Measurements from ENCODE around the gene ATP2C1. TPM values are rescaled to one million over a fixed set of nuclear protein-coding genes. Genes with fewer than 3 reads are reported as not detected.

The ATP2C1 gene
- total and polyA plus RNA-seq, 10 donors: 11.9 to 59.7 (median 46.3) TPM

DNA sequence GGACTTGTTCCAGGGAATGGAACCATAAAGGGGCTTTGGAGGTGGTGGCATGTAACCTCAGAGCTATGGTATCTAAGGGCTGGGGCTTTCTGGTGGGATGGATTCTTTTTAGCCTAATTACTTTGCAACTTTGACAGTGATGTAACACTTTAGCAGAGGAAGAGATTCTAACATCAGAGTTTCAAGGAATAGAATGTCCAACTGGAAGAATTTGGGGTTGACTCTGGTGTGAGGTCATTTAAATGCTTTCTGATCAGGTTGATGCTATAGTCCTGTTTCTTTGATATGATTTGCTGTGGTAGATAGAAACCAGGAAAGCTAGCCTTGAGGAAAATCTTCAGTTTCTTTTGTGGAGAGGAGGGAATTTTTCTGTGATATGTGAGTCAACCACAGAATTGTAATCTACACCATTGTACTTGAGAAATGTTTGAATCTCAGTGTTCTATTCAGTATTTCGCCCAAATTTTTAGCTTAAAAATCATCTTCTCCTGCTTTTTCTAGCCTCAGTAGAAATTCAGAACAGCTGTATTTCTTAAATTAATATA, 40.0 kb downstream of the ATP2C1 start:
- H3K27ac ChIP-seq: no peak overlapping the region
- intact Hi-C loops (cut with DNase I; ENCODE audit: low total_unique reads): no loop called here
- peaks cover 0 to 72% (median 4%) of the 10 kb centered on the region in 6 donors for H3K36me3 ChIP-seq
- no peaks in the 10 kb centered on the region for H3K27me3 ChIP-seq (replicated peaks in 1 of 7)
- no peak for DNase-seq
- 89 to 100% (median 95%) methylated on average over 1 of the region's 1 CpG for WGBS, 5 donors
- no peaks in the 10 kb centered on the region for H3K9me3 ChIP-seq
- no peaks in the 10 kb centered on the region for H3K4me1 ChIP-seq
- TF ChIP-seq, protein P1, sequence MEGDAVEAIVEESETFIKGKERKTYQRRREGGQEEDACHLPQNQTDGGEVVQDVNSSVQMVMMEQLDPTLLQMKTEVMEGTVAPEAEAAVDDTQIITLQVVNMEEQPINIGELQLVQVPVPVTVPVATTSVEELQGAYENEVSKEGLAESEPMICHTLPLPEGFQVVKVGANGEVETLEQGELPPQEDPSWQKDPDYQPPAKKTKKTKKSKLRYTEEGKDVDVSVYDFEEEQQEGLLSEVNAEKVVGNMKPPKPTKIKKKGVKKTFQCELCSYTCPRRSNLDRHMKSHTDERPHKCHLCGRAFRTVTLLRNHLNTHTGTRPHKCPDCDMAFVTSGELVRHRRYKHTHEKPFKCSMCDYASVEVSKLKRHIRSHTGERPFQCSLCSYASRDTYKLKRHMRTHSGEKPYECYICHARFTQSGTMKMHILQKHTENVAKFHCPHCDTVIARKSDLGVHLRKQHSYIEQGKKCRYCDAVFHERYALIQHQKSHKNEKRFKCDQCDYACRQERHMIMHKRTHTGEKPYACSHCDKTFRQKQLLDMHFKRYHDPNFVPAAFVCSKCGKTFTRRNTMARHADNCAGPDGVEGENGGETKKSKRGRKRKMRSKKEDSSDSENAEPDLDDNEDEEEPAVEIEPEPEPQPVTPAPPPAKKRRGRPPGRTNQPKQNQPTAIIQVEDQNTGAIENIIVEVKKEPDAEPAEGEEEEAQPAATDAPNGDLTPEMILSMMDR (IDR thresholded peaks at IDR 0.05 in 8 of 11, conservative IDR thresholded peaks at IDR 0.05 in 3 of 11): no peak
- TF ChIP-seq POLR2AphosphoS5 (IDR thresholded peaks at IDR 0.05) (no peak), POLR2A (IDR thresholded peaks at IDR 0.05) (no peak)
- no peak overlapping the region for H3K4me3 ChIP-seq

DNA sequence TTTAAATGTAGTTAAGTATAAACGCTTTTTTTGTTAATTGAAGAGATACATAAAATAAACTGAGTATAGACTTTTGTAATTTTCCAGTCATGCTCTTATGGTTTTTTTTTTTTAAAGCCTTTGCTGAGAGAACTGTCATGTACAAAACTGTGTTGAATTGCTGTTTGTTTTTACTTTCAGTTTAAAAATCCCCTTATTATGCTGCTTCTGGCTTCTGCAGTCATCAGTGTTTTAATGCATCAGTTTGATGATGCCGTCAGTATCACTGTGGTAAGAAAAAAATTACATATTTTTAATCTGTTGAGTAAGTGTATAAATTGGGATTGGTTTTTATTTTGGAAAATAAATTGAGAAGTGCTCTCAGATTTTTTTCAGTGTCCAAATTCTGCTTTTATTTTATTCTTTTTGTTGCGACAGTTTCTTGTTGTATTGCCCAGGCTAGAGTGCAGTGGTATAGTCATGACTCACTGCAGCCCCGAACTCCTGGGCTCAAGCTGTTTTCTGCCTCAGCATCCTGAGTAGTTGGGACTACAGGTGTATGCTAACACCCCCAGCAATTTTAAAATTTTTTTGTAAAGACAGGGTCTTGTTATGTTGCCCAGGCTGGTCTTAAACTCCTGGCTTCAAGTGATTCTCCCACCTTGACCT, 40.7 kb downstream of the ATP2C1 start:
- peaks cover 0 to 76% (median 4%) of the 10 kb centered on the region in 6 donors for H3K36me3 ChIP-seq
- H3K9me3 ChIP-seq: no peaks in the 10 kb centered on the region
- TF ChIP-seq POLR2AphosphoS5 (IDR thresholded peaks at IDR 0.05): no peak
- no peak for TF ChIP-seq POLR2A (IDR thresholded peaks at IDR 0.05)
- no peaks in the 10 kb centered on the region for H3K4me1 ChIP-seq
- H3K27me3 ChIP-seq (replicated peaks in 1 of 7): no peaks in the 10 kb centered on the region
- 78 to 95% (median 86%) methylated on average over 4 of the region's 4 CpGs for WGBS, 5 donors
- DNase-seq: no peak
- intact Hi-C loops (cut with DNase I; ENCODE audit: low total_unique reads): no loop called here
- H3K4me3 ChIP-seq: no peak overlapping the region
- H3K27ac ChIP-seq: no peak overlapping the region

DNA sequence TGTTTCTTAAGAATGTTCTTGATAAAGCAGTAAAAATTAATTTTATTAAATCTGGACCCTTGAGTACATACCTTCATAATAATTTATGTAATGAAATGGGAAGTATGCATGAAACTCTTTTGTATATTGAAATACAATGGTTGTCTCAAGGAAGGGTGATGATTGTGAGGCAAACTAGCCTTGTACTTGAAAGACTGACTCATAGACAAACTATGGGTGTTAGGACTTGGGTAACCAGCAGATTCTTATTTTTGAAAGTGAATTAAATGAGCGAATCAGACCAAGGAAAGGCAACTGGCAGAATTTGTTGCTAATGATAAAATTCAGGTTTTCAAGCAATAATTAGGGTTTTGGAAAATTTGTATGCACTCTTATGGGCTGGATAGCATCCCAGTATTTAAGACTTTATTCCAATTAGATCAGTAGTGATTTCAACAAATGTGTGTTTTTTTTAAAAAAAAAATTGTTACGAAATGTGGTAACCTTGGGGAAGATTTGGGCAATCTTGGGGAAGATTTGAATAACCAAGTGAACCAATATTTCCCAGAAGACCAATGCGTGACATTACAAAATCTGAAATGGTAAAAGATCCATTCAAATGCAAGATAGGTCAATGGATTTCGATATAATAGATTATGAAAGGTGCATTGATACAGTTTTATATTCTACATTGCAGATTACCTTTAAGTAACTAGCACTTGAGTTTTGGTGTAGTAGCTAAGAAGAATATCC, 42.0 kb downstream of the ATP2C1 start:
- Histone ChIP-seq H3K27ac (no peak overlapping the region), H3K4me1 (no peaks in the 10 kb centered on the region), H3K4me3 (no peak overlapping the region), H3K9me3 (no peaks in the 10 kb centered on the region), H3K27me3 (replicated peaks in 1 of 7) (no peaks in the 10 kb centered on the region), H3K36me3 (peaks cover 0 to 82% (median 4%) of the 10 kb centered on the region in 6 donors)
- WGBS, 5 donors: 78 to 96% (median 84%) methylated on average over 4 of the region's 4 CpGs
- no peak for DNase-seq
- TF ChIP-seq POLR2AphosphoS5 (IDR thresholded peaks at IDR 0.05): no peak
- TF ChIP-seq, protein P1 (IDR thresholded peaks at IDR 0.05 in 8 of 11, conservative IDR thresholded peaks at IDR 0.05 in 3 of 11): no peak
- TF ChIP-seq POLR2A (IDR thresholded peaks at IDR 0.05): no peak
- intact Hi-C loops (cut with DNase I; ENCODE audit: low total_unique reads): no loop called here

DNA sequence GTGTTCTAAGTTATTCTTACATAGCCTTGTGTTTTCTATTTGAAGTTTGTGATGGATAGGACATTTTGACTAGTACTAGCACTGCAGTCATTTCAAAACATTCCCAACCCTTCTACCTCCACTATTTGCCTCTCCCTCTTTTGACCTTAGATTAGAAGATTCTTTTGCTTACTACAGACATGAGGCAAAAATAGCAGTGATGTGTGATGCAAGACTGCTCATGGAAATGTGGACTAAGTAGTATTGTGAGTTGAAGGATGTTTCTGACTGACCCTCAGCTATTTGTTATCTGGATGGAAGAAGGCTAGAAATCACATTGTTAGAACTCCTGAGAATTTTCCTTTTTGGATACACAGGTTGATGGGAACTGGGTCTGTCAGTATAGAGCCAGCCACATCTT, 45.9 kb downstream of the ATP2C1 start:
- Histone ChIP-seq H3K36me3 (peaks cover 0 to 86% (median 34%) of the 10 kb centered on the region in 6 donors), H3K4me1 (no peaks in the 10 kb centered on the region), H3K27me3 (replicated peaks in 1 of 7) (no peaks in the 10 kb centered on the region), H3K4me3 (no peak overlapping the region), H3K27ac (no peak overlapping the region), H3K9me3 (no peaks in the 10 kb centered on the region)
- intact Hi-C loops (cut with DNase I; ENCODE audit: low total_unique reads): no loop called here
- TF ChIP-seq POLR2AphosphoS5 (IDR thresholded peaks at IDR 0.05) (no peak), POLR2A (IDR thresholded peaks at IDR 0.05) (no peak)
- TF ChIP-seq, protein P1 (IDR thresholded peaks at IDR 0.05 in 8 of 11, conservative IDR thresholded peaks at IDR 0.05 in 3 of 11): no peak
- DNase-seq: no peak
